NCI-H2196 treated with DMSO at 0.1 percent for 48 hours (cell line): ENCODE results near the gene ZBTB16.

Source experiments
- DNase-seq: peaks from one replicate; lab custom pipeline; 2025; ENCODE audit not compliant: unreplicated experiment; lab: John Stamatoyannopoulos, UW

The ZBTB16 gene

GRCh38 chr11:114130115-114130576, 70.6 kb downstream of the ZBTB16 start:
- no peak for DNase-seq

- no peak for DNase-seq
Measured at GRCh38 chr11:114130629-114131277, 71.2 kb downstream of the ZBTB16 start.

- DNase-seq = no peak
Measured at GRCh38 chr11:114131461-114131864, 72.0 kb downstream of the ZBTB16 start.

GRCh38 chr11:114132417-114132816, 72.9 kb downstream of the ZBTB16 start:
- DNase-seq = no peak

- no peak for DNase-seq
Measured at GRCh38 chr11:114132944-114133394, 73.5 kb downstream of the ZBTB16 start.

- DNase-seq = no peak
Measured at GRCh38 chr11:114133548-114134329, 74.2 kb downstream of the ZBTB16 start.

GRCh38 chr11:114134870-114135269, 75.4 kb downstream of the ZBTB16 start:
- no peak for DNase-seq

- no peak for DNase-seq
Measured at GRCh38 chr11:114135737-114136151, 76.2 kb downstream of the ZBTB16 start.

GRCh38 chr11:114136686-114137640, 77.5 kb downstream of the ZBTB16 start:
- no peak for DNase-seq

- DNase-seq = no peak
Measured at GRCh38 chr11:114137838-114138237, 78.3 kb downstream of the ZBTB16 start.

GRCh38 chr11:114138411-114138810, 78.9 kb downstream of the ZBTB16 start:
- no peak for DNase-seq

GRCh38 chr11:114140826-114141225, 81.3 kb downstream of the ZBTB16 start:
- DNase-seq = no peak

- no peak for DNase-seq
Measured at GRCh38 chr11:114141863-114142580, 82.5 kb downstream of the ZBTB16 start.

- no peak for DNase-seq
Measured at GRCh38 chr11:114142707-114143106, 83.2 kb downstream of the ZBTB16 start.

GRCh38 chr11:114145166-114145775, 85.8 kb downstream of the ZBTB16 start:
- DNase-seq = no peak

GRCh38 chr11:114147375-114148012, 88.0 kb downstream of the ZBTB16 start:
- no peak for DNase-seq

GRCh38 chr11:114148013-114148382, 88.5 kb downstream of the ZBTB16 start:
- no peak for DNase-seq

- DNase-seq = no peak
Measured at GRCh38 chr11:114149689-114150407, 90.3 kb downstream of the ZBTB16 start.

- DNase-seq = no peak
Measured at GRCh38 chr11:114150671-114151070, 91.2 kb downstream of the ZBTB16 start.
